Breast epithelium (tissue), 4 donors: ENCODE measurements around the gene BBS4. TPM values are rescaled to one million over a fixed set of nuclear protein-coding genes. Genes with fewer than 3 reads are reported as not detected.

Experiments
- DNase-seq, 2 donors: peaks; one replicate each; pipeline ENCODE4 v3.0.0-alpha.2; 2019; ENCODE audit warnings: low spot score in 2 of 2
- H3K27ac ChIP-seq, 2 donors: fragments of 200-600 bp; sonication (generic) in 1 of 2; one replicate each; pipeline ENCODE4 v1.5.1; 2016 to 2019; ENCODE audit warnings: mild to moderate bottlenecking in 1 of 2
- H3K27me3 ChIP-seq, 2 donors: fragments of 200-600 bp; sonication (generic) in 1 of 2; one replicate each; pipeline versions ENCODE4 v1.5.1 to v1.6.0; 2017 to 2019; ENCODE audit warnings: control low read depth in 1 of 2, mild to moderate bottlenecking in 1 of 2
- H3K36me3 ChIP-seq: fragments of 200-600 bp; one replicate; pipeline ENCODE4 v1.5.1; 2019
- H3K4me1 ChIP-seq, 2 donors: fragments of 200-600 bp; sonication (generic); one replicate each; pipeline ENCODE4 v1.5.1; 2016 to 2019; ENCODE audit warnings: control low read depth in 1 of 2
- H3K4me3 ChIP-seq, 3 donors: fragments of 200-600 bp; sonication (generic); 1 replicate in 2 of 3; 2 replicates in 1 of 3; pipeline ENCODE4 v1.5.1; 2016 to 2019; ENCODE audit warnings: mild to moderate bottlenecking in 3 of 3, moderate library complexity in 2 of 3
- H3K9me3 ChIP-seq, 2 donors: fragments of 200-600 bp; sonication (generic) in 1 of 2; one replicate each; pipeline ENCODE4 v1.5.1; 2016 to 2019; ENCODE audit warnings: control low read depth in 1 of 2
- CTCF ChIP-seq, 3 donors: fragments of 450-650 bp; IDR thresholded peaks; one replicate each; pipeline ENCODE4 v1.5.1; 2016 to 2017; ENCODE audit warnings: antibody characterized with exemption in 3 of 3, mild to moderate bottlenecking in 3 of 3, moderate library complexity in 3 of 3
- POLR2A ChIP-seq: fragments of 450-650 bp; IDR thresholded peaks from one replicate; pipeline ENCODE4 v1.6.1; 2016; ENCODE audit warnings: antibody characterized with exemption, mild to moderate bottlenecking, moderate library complexity
- POLR2AphosphoS5 ChIP-seq, 3 donors: sonication (generic); formaldehyde crosslinking; IDR thresholded peaks; one replicate each; pipeline ENCODE4 v1.6.1; 2017; ENCODE audit warnings: antibody characterized with exemption in 3 of 3
- intact Hi-C: fragments of 100-400 bp; cut with DNase I; formaldehyde crosslinking; loops from one replicate; pipeline ENCODE4 v1.15.1; 2023; ENCODE audit warnings: low total_unique reads
- total RNA-seq, 3 donors: library from RNA; depleted of rRNA; stranded (reverse); fragments of >200 nt; gene quantifications; one replicate each; pipeline ENCODE4 v1.1.0, GENCODE V29; 2016

BBS4 gene
- total RNA-seq, 3 donors from 2014 or later: 18.9 to 74.9 (median 51.1) TPM

- Histone ChIP-seq H3K27ac (peak overlapping the region; percentile 94 to 97), H3K4me3 (no peak overlapping the region), H3K27me3 (no peaks in the 10 kb centered on the region), H3K4me1 (peaks cover 3 to 6% of the 10 kb centered on the region in 2 donors), H3K36me3 (no peaks in the 10 kb centered on the region), H3K9me3 (no peaks in the 10 kb centered on the region)
- intact Hi-C loops: no loop called here
- TF ChIP-seq CTCF (IDR thresholded peaks at IDR 0.05) (no peak), POLR2A (no peak), POLR2AphosphoS5 (IDR thresholded peaks at IDR 0.05) (no peak)
- no peak for DNase-seq
Measured at GRCh38 chr15:72786676-72787345, 100.8 kb downstream of the BBS4 start.

- H3K9me3 ChIP-seq: no peaks in the 10 kb centered on the region
- no peaks in the 10 kb centered on the region for H3K27me3 ChIP-seq
- TF ChIP-seq CTCF (IDR thresholded peaks at IDR 0.05) (no peak), POLR2AphosphoS5 (IDR thresholded peaks at IDR 0.05) (no peak), POLR2A (no peak)
- H3K4me1 ChIP-seq: peaks cover 3 to 6% of the 10 kb centered on the region in 2 donors
- no peak for DNase-seq
- H3K4me3 ChIP-seq: no peak overlapping the region
- H3K27ac ChIP-seq: no peak overlapping the region
- intact Hi-C loops: no loop called here
- no peaks in the 10 kb centered on the region for H3K36me3 ChIP-seq
Measured at GRCh38 chr15:72787526-72787925, 101.5 kb downstream of the BBS4 start.

Other genes starting within 250 kb of the BBS4 start
- gene ARIH1, start 211.9 kb upstream of the BBS4 start, total RNA-seq: 100 to 1,000 TPM in 1 of 3 donors, 10 to 100 TPM in 2; 54.1 to 106 (median 61.1) TPM
- not detected for gene GOLGA6B, start 31.5 kb upstream of the BBS4 start, total RNA-seq
- gene HIGD2B, start within 50 bp of the BBS4 start, total RNA-seq: not detected
- 10 to 100 TPM; 68.2 to 70.5 (median 69.3) TPM for gene ADPGK, start 97.6 kb downstream of the BBS4 start, total RNA-seq